Epithelial cell of proximal tubule (primary cell): ENCODE results near the gene GPX4. TPM values are rescaled to one million over a fixed set of nuclear protein-coding genes. Genes with fewer than 3 reads are reported as not detected.
A peak's percentile ranks its signal among the peaks of the same experiment; 100 is the strongest.

Experiments used
- DNase-seq: peaks from one replicate; pipeline ENCODE4 v3.0.0-alpha.2; 2011; ENCODE audit warnings: low read depth
- H3K4me3 ChIP-seq: 2 replicates; pipeline ENCODE4 v1.5.1; 2011; ENCODE audit warnings: low read depth, mild to moderate bottlenecking, low read length
- total RNA-seq: library from RNA; depleted of rRNA; stranded (reverse); fragments of >200 nt; gene quantifications from 2 replicates; pipeline ENCODE4 v1.2.3, GENCODE V29; 2015
- TF ChIP-seq, protein P1 (sequence below): conservative IDR thresholded peaks from 2 replicates; pipeline ENCODE4 v1.5.1; 2012; ENCODE audit warnings: low read depth, mild to moderate bottlenecking, low read length

Gene GPX4
- total RNA-seq, 1 donor from 2014 or later, result 457 TPM

DNA sequence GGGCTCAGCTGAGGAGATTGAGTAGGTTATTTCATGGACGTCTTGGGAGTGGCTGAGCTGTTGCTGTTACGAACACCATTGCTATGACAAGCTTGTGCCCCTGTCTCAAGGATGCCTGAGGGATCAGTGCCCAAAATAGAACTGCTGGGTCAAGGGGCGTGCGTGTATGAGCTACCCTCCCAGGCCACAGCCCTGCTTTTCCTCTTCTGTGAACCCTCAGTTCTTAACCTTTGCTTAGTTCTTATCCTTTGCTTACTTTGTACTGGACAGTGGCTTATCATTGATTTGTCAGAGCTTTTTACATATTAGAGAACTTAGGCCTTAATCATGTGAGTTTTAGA is 27.8 kb upstream of the GPX4 start:
- TF ChIP-seq, protein P1, sequence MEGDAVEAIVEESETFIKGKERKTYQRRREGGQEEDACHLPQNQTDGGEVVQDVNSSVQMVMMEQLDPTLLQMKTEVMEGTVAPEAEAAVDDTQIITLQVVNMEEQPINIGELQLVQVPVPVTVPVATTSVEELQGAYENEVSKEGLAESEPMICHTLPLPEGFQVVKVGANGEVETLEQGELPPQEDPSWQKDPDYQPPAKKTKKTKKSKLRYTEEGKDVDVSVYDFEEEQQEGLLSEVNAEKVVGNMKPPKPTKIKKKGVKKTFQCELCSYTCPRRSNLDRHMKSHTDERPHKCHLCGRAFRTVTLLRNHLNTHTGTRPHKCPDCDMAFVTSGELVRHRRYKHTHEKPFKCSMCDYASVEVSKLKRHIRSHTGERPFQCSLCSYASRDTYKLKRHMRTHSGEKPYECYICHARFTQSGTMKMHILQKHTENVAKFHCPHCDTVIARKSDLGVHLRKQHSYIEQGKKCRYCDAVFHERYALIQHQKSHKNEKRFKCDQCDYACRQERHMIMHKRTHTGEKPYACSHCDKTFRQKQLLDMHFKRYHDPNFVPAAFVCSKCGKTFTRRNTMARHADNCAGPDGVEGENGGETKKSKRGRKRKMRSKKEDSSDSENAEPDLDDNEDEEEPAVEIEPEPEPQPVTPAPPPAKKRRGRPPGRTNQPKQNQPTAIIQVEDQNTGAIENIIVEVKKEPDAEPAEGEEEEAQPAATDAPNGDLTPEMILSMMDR, result no peak
- no peak overlapping the region for H3K4me3 ChIP-seq
- DNase-seq, result no peak

DNA sequence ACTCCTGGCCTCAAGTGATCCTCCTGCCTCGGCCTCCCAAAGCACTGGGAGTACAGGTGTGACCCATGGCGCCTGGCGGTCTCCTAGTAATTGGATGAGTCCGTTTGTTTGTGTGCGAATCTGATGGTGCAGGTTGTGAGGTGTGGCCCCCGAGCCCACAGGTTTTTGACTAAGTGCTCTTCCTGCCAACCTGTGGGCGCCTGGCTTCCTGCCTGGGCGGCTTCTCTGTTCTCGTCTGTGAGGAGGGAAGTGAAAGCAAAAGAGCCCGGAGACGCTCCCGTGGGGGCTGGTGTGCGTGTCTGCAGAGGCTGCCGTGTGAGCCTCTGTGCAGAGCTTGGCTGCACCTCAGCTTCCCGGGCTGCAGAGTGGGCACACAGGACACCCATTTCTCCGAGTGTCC is 26.8 kb upstream of the GPX4 start:
- TF ChIP-seq, protein P1, result no peak
- H3K4me3 ChIP-seq, result peak overlapping the region; percentile 54
- DNase-seq, result no peak

DNA sequence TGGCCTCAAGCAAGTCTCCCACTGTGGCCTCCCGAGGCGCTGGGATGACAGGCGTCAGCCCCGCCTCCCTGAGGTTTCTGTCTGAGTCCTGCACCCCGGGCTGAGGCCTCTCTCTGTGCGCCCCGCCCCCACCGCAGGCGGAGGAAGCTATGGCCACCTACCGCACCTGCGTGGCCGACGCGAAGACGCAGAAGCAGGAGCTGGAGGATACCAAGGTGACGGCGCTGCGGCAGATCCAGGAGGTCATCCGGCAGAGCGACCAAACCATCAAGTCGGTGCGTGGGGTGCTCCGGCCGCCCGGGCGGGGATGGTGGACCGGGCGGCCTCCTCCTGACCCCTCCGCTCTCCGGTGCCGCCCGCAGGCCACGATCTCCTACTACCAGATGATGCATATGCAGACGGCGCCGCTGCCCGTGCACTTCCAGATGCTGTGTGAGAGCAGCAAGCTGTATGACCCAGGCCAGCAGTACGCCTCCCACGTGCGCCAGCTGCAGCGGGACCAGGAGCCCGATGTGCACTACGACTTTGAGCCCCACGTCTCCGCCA is 24.2 kb upstream of the GPX4 start:
- no peak for DNase-seq
- TF ChIP-seq, protein P1, result no peak
- no peak overlapping the region for H3K4me3 ChIP-seq

DNA sequence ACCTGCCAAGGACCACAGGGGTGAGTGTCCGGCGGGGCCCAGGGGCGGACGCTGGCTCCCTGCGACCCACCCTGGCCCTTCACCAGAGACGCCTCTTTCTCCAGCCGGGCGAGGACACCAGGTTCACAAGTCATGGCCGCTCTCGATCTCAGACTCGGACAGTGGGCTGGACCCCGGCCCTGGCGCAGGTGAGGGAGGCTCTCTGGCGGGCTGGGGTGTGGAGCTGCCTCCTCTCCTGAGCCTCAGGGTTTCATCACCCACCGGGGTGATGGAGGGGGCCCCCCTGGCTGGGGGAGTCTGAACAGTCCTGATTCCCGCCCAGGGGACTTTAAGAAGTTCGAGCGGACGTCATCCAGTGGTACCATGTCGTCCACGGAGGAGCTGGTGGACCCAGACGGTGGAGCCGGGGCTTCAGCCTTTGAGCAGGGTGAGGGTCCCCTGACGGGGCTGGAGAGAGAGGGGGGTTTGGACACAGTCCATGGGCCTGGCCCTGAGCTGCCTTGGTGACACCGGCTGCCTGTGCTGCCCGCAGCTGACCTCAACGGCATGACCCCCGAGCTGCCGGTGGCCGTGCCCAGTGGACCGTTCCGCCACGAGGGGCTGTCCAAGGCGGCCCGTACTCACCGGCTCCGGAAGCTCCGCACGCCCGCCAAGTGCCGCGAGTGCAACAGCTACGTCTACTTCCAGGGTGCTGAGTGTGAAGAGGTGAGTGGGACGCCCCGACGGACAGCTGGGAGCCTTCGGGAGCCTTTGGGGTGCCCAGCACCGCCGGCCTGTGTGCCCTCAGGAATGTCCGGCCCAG is 23.2 kb upstream of the GPX4 start:
- TF ChIP-seq, protein P1, result no peak
- no peak for DNase-seq
- H3K4me3 ChIP-seq, result no peak overlapping the region

DNA sequence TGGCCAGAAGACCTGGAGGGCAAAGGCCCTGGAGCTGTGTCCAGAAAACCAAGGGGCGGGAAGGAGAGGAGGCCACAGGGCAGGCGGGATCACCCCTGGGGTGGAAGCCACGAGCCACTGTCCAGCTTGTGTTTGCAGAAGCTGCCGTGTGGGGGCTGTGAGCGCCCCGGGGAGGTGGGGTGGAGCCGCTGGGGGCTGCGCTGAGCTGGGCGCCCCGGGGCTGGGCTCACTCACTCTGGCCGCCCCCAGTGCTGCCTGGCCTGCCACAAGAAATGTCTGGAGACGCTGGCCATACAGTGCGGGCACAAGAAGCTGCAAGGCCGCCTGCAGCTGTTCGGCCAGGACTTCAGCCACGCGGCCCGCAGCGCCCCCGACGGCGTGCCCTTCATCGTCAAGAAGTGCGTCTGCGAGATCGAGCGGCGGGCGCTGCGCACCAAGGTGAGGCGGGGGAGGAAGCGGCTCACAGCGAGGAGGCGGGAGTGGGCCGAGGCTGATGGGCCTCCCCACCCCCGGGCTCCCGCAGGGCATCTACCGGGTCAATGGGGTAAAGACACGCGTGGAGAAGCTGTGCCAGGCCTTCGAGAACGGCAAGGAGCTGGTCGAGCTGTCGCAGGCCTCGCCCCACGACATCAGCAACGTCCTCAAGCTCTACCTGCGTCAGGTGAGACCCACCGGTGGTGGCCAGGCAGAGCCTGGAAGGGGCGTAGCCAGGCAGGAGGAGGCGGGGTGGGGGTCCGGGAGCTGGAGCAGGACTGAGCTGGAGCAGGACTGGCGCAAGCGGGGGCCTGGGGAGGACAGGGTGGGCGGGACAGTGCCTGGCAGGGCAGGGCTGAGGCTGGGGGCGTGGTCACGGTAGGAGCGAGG is 22.3 kb upstream of the GPX4 start:
- no peak for DNase-seq
- TF ChIP-seq, protein P1, result no peak
- peak overlapping the region; percentile 24 for H3K4me3 ChIP-seq

DNA sequence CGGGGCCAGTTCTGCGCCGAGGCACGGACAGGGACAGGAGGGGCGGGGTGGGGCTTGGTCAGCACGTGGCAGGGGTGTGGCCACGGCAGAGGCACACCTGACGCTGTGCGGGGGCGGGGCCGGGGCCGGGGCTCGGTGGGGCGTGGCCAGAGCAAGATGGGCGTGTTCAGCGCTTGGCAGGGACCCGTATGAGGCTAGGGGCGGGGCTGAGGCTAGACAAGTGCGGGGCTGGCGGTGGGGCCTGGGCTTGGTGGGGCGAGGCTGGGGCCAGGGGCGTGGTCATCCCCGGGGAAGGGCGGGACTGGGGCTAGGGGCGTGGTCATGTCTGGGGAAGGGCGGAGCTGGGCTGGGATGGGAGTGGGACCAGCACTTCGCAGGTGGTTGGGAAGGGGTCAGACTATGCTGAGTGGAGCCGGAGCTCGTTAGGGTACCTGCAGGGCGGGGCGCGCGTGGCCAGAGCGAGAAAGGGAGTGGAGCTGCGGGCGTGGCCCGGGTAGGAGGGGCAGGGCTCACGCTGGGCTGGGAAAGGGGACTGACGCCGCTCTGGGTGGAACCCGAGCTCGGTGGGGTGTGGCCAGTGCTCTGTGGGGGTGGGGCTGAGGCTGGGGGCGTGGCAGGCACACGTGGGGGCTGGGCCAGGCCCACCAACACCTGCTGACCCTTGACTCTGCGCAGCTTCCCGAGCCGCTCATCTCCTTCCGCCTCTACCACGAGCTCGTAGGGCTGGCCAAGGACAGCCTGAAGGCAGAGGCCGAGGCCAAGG is 21.4 kb upstream of the GPX4 start:
- H3K4me3 ChIP-seq, result peak overlapping the region; percentile 45
- no peak for DNase-seq
- TF ChIP-seq, protein P1, result no peak
